ENCODE results near the gene CCDC73.
"Not testable (repeated sequence)": the region's sequence is repeated elsewhere in the genome, so short reads cannot be mapped to it uniquely, and the experiment has no call there.

Gene CCDC73

DNA sequence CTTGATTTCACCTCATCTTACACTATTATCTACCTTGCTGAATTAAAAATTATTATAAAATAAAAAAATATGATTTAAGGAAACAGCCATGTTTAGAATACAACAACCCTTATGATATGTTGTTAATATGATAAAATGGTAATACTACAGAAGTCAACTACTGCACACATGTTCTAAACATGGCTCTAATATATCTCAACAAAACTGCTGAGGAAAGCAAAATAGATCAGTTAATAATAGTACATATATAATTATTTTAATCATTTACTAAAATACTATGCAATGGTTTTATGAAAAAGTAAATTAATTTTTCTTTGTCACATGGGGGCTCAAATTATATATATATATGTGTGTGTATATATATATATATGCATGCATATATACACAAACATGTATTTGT is 153.1 kb downstream of the CCDC73 start:
- no peak overlapping the region for H3K27ac ChIP-seq
- TF ChIP-seq, protein P1, sequence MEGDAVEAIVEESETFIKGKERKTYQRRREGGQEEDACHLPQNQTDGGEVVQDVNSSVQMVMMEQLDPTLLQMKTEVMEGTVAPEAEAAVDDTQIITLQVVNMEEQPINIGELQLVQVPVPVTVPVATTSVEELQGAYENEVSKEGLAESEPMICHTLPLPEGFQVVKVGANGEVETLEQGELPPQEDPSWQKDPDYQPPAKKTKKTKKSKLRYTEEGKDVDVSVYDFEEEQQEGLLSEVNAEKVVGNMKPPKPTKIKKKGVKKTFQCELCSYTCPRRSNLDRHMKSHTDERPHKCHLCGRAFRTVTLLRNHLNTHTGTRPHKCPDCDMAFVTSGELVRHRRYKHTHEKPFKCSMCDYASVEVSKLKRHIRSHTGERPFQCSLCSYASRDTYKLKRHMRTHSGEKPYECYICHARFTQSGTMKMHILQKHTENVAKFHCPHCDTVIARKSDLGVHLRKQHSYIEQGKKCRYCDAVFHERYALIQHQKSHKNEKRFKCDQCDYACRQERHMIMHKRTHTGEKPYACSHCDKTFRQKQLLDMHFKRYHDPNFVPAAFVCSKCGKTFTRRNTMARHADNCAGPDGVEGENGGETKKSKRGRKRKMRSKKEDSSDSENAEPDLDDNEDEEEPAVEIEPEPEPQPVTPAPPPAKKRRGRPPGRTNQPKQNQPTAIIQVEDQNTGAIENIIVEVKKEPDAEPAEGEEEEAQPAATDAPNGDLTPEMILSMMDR (conservative IDR thresholded peaks at IDR 0.05), result no peak

DNA sequence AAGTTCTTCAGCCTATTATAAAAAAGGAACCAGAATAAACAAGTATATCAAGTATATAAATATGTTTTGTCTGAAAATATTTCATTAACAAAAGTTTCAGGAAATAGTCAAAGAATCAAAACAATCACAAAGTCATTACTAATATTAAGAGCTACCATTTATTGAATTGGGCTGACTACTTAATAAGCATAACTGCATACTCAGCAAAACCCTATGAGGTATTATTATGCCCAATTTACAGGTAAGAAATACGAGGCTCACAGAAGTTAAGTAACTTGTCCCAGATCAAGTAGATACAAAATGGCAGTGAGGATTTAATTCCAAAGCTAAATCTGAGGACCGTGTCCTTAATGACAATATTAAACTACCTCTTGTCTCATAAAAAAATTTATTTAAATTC is 158.6 kb downstream of the CCDC73 start:
- no peak overlapping the region for H3K27ac ChIP-seq
- TF ChIP-seq, protein P1 (conservative IDR thresholded peaks at IDR 0.05), result no peak

- no peak overlapping the region for H3K27ac ChIP-seq
- TF ChIP-seq, protein P1 (conservative IDR thresholded peaks at IDR 0.05), result no peak
These were observed 163.6 kb downstream of the CCDC73 start for GRCh38 chr11:32630844-32631243.

DNA sequence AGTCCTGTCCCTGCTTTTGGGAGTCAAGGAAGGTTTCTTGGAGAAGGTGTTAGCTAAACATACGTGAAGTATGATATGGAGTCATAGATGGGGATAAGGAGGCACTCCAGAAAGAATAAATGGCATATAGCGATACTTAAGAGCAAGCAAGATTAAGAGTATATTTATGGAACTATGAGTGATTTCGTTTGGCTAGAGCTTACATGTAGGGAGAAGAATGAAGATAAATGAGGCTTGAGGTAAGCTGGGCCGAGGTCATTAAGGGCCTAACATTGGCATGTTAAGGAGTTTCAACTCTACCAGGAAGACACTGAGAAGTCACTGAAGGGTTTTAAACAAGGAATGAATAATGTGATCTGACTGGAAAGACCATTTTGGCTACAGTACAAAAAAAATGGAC is 177.6 kb downstream of the CCDC73 start:
- TF ChIP-seq, protein P1 (conservative IDR thresholded peaks at IDR 0.05), result no peak
- no peak overlapping the region for H3K27ac ChIP-seq

DNA sequence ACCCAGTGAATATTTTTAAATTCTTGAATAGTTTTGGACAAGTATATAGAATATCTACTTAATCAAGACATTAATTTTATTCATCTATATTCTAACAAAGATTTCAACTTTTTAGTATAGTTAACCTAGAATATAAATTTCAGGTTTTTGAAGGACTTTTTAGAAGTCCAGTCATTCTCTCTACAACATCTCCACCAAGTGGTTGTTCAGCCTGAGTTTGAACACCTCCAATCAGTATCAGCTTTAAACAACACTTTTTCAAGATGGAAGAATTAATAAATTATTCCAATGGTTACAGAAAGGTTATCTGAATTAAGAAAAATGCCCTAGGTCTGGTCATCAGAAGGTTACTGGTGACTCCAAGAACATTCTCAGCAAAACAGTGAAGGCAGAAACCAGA is 179.0 kb downstream of the CCDC73 start:
- TF ChIP-seq, protein P1 (conservative IDR thresholded peaks at IDR 0.05), result peak; percentile 37
- no peak overlapping the region for H3K27ac ChIP-seq

DNA sequence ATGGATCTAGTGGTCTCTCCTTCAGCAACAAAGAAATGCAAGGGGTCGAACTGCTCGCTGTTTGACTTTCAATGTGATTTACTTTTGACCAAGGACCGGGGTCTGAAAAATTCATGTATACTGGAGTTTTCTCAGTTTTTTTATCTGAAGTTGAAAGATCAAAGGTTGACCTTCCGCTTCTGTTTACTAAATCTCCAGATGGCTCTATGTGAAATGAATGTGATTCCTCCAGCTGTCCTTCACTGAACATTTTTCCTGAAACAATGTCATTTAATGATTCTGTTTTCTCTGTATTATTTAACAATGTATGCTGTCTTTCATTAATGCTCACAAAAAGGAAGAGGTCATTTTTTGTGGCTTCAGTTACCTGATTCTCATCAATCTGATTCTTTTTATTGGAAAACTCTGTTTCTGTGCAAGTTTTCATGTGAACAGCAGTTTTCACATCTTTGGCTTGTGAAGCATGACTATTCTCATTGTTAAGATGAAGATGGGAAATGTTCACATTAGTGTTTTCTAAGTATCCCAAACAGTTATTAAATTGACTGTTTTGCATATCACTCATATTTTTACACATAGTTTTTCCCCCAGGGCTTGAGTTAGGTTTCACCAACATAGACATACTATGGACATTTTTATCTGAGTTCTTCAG is 180.8 kb downstream of the CCDC73 start:
- H3K27ac ChIP-seq, result no peak overlapping the region
- TF ChIP-seq, protein P1 (conservative IDR thresholded peaks at IDR 0.05), result no peak

DNA sequence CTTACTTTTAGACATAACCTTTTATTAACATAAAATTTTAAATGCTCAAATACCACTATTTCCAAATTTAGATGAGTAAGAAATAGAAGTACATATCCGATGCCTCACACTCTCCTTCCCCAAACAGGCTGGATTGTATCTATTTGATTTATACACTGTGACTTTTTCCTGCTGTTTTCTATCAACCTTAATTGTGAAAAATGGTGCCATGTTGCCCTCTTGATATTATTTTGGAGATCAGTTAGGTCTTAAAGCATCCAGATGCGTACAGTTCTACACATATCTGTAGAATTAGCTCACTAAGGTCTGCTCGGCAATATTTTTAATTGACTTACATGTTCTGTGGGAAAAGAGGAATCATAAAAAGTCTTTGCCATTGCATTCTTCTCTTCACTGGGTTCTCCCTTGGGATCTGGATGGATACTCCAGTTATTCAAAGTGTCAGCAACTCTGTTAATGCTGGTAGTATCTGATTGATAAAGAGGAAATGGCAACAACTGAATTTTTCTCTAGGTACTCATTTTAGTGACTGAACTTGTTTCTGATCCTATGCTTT is 183.6 kb downstream of the CCDC73 start:
- no peak overlapping the region for H3K27ac ChIP-seq
- TF ChIP-seq, protein P1 (conservative IDR thresholded peaks at IDR 0.05), result no peak

GRCh38 chr11:32608826-32609225 is 185.6 kb downstream of the CCDC73 start:
- H3K27ac ChIP-seq, result not testable (repeated sequence)
